Tibial nerve (tissue), 4 donors: ENCODE data around the gene ITGAV. TPM values are rescaled to one million over a fixed set of nuclear protein-coding genes. Genes with fewer than 3 reads are reported as not detected.

ENCODE experiments used
- DNase-seq, 2 donors: peaks; one replicate each; pipeline ENCODE4 v3.0.0-alpha.2; 2019; ENCODE audit warnings: low spot score in 2 of 2
- H3K27ac ChIP-seq, 4 donors: fragments of 200-600 bp; sonication (generic) in 3 of 4; one replicate each; pipeline ENCODE4 v1.5.1; 2017 to 2019; ENCODE audit warnings: mild to moderate bottlenecking in 1 of 4
- H3K27me3 ChIP-seq, 2 donors: fragments of 200-600 bp; sonication (generic) in 1 of 2; one replicate each; pipeline versions ENCODE4 v1.5.1 to v1.6.0; 2017 to 2019
- H3K36me3 ChIP-seq, 3 donors: fragments of 200-600 bp; sonication (generic); one replicate each; pipeline ENCODE4 v1.5.1; 2018 to 2019
- H3K4me1 ChIP-seq, 4 donors: fragments of 200-600 bp; sonication (generic) in 3 of 4; one replicate each; pipeline ENCODE4 v1.5.1; 2017 to 2019
- H3K4me3 ChIP-seq, 4 donors: fragments of 200-600 bp; sonication (generic) in 3 of 4; one replicate each; pipeline ENCODE4 v1.5.1; 2017 to 2019; ENCODE audit warnings: mild to moderate bottlenecking in 1 of 4, moderate library complexity in 1 of 4
- H3K9me3 ChIP-seq, 4 donors: fragments of 200-600 bp; sonication (generic) in 3 of 4; one replicate each; pipeline ENCODE4 v1.5.1; 2017 to 2019
- EP300 ChIP-seq, 2 donors: sonication (generic); formaldehyde crosslinking; IDR thresholded peaks; one replicate each; pipeline ENCODE4 v1.6.1; 2017; ENCODE audit warnings: antibody characterized with exemption in 2 of 2, mild to moderate bottlenecking in 1 of 2
- POLR2A ChIP-seq, 2 donors: fragments of 450-650 bp; IDR thresholded peaks; one replicate each; pipeline ENCODE4 v1.6.1; 2017; ENCODE audit warnings: antibody characterized with exemption in 2 of 2, mild to moderate bottlenecking in 2 of 2, moderate library complexity in 2 of 2
- WGBS, 2 donors: methylation state at CpG; one replicate each; pipeline ENCODE4 v1.1.5; 2018; 5-methylcytosine and 5-hydroxymethylcytosine counted together
- total RNA-seq, 4 donors: library from RNA; depleted of rRNA; stranded (reverse); fragments of >200 nt; gene quantifications; one replicate each; pipeline ENCODE4 v1.1.0, GENCODE V29; 2016
- TF ChIP-seq, protein P1 (sequence below), 5 experiments: fragments of 200-600 bp in 3 of 5; fragments of 450-650 bp in 2 of 5; sonication (generic) in 3 of 5; IDR thresholded peaks; one replicate each; pipeline ENCODE4 v1.5.1; 2016 to 2019; ENCODE audit warnings: antibody characterized with exemption in 5 of 5, mild to moderate bottlenecking in 3 of 5, moderate library complexity in 2 of 5

The ITGAV gene
- total RNA-seq, 4 donors from 2014 or later = 97.1 to 114 (median 100) TPM

GRCh38 chr2:186573531-186573930 lies 16.3 kb upstream of the ITGAV start:
- H3K36me3 ChIP-seq = no peaks in the 10 kb centered on the region
- H3K4me3 ChIP-seq = no peak overlapping the region
- peaks cover 0 to 15% (median 2%) of the 10 kb centered on the region in 4 donors for H3K4me1 ChIP-seq
- TF ChIP-seq POLR2A (IDR thresholded peaks at IDR 0.05) = no peak
- TF ChIP-seq EP300 (IDR thresholded peaks at IDR 0.05) = no peak
- TF ChIP-seq, protein P1, sequence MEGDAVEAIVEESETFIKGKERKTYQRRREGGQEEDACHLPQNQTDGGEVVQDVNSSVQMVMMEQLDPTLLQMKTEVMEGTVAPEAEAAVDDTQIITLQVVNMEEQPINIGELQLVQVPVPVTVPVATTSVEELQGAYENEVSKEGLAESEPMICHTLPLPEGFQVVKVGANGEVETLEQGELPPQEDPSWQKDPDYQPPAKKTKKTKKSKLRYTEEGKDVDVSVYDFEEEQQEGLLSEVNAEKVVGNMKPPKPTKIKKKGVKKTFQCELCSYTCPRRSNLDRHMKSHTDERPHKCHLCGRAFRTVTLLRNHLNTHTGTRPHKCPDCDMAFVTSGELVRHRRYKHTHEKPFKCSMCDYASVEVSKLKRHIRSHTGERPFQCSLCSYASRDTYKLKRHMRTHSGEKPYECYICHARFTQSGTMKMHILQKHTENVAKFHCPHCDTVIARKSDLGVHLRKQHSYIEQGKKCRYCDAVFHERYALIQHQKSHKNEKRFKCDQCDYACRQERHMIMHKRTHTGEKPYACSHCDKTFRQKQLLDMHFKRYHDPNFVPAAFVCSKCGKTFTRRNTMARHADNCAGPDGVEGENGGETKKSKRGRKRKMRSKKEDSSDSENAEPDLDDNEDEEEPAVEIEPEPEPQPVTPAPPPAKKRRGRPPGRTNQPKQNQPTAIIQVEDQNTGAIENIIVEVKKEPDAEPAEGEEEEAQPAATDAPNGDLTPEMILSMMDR (IDR thresholded peaks at IDR 0.05) = no peak
- no peaks in the 10 kb centered on the region for H3K9me3 ChIP-seq
- H3K27me3 ChIP-seq = no peaks in the 10 kb centered on the region
- no peak overlapping the region for H3K27ac ChIP-seq
- DNase-seq = no peak
- WGBS, 2 donors = 80 to 86% methylated on average over 3 of the region's 3 CpGs

GRCh38 chr2:186575302-186575701 lies 14.6 kb upstream of the ITGAV start:
- H3K36me3 ChIP-seq = no peaks in the 10 kb centered on the region
- peaks cover 0 to 15% (median 2%) of the 10 kb centered on the region in 4 donors for H3K4me1 ChIP-seq
- peak in 1 of 2 donors; percentile 23 for DNase-seq
- H3K9me3 ChIP-seq = no peaks in the 10 kb centered on the region
- peak in 1 of 2 donors; percentile 68 for TF ChIP-seq EP300 (IDR thresholded peaks at IDR 0.05)
- TF ChIP-seq, protein P1 (IDR thresholded peaks at IDR 0.05) = no peak
- TF ChIP-seq POLR2A (IDR thresholded peaks at IDR 0.05) = no peak
- no peak overlapping the region for H3K4me3 ChIP-seq
- H3K27ac ChIP-seq = peak overlapping the region in 1 of 4 donors; percentile 0
- no peaks in the 10 kb centered on the region for H3K27me3 ChIP-seq
- WGBS, 2 donors = 0 to 2% methylated on average over 1 of the region's 1 CpG

DNA sequence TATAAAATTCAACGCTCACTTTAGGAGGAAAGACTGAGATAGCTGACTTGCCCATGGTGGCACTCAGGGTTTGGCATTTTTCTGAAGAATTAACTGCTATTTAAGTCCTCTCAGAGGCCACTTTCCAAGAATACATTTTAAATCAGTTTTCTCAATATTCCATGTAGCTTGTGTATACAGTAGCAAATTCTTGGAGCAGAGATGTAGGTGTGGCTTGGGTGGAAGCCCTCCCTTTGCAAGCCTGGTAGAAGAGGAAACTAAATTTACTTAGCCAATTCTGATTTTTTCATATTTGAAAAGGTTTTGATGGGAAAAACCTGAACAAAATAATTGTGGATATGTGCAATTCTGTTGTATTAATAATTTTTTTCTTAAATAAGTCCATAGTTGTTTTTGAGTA lies 14.0 kb upstream of the ITGAV start:
- WGBS, 2 donors = 88 to 94% methylated on average over 1 of the region's 1 CpG
- no peak overlapping the region for H3K4me3 ChIP-seq
- TF ChIP-seq EP300 (IDR thresholded peaks at IDR 0.05) (no peak), POLR2A (IDR thresholded peaks at IDR 0.05) (no peak)
- TF ChIP-seq, protein P1 (IDR thresholded peaks at IDR 0.05) = no peak
- H3K27me3 ChIP-seq = no peaks in the 10 kb centered on the region
- peaks cover 0 to 15% (median 2%) of the 10 kb centered on the region in 4 donors for H3K4me1 ChIP-seq
- no peaks in the 10 kb centered on the region for H3K9me3 ChIP-seq
- H3K27ac ChIP-seq = peak overlapping the region in 1 of 4 donors; percentile 0
- H3K36me3 ChIP-seq = no peaks in the 10 kb centered on the region
- DNase-seq = no peak

DNA sequence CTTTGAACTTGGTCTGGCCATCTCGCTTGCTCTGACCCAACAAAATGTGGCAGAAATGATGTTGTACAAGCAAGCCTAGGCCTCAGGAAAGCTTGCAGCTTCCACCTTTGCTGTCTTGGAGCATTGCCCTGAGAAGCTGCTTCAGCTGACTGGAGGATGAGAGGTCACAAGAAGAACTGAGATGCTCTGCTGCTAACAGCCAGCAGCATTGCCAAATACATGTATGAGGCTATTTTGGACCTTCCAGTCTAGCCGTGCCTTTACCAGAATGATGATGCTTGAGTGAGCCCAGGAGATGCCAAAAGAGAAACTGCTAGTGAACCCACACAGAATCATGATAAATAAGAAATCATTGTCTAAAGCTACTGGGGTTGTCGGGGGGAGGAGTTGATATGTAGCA lies 13.2 kb upstream of the ITGAV start:
- H3K27ac ChIP-seq = no peak overlapping the region

DNA sequence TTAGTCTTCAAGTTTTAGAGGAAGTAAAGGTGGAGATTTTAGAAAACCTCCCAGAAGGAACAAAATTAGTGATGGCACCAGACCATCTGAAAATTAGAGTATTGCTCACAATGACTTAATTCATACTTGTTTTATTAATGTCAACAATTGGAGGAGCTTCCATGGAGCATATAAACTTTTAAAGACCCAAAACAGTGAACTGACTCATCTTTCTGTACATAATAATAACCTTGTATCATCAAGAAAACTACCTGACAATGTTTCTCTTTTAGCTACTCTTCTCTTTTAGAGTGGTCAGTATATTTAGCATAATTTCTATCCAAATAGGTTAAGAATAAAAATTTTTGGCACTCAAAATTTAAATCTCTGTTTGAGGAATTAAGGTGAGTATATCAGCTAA lies 7.2 kb upstream of the ITGAV start:
- DNase-seq = no peak
- no peaks in the 10 kb centered on the region for H3K36me3 ChIP-seq
- H3K27me3 ChIP-seq = no peaks in the 10 kb centered on the region
- H3K27ac ChIP-seq = no peak overlapping the region
- H3K4me1 ChIP-seq = no peaks in the 10 kb centered on the region
- TF ChIP-seq EP300 (IDR thresholded peaks at IDR 0.05) (no peak), POLR2A (IDR thresholded peaks at IDR 0.05) (no peak)
- TF ChIP-seq, protein P1 (IDR thresholded peaks at IDR 0.05) = no peak
- no peaks in the 10 kb centered on the region for H3K9me3 ChIP-seq
- no peak overlapping the region for H3K4me3 ChIP-seq

More for the DNA sequence above, 13.2 kb upstream of the ITGAV start:
- no peak for DNase-seq
- peaks cover 0 to 15% (median 2%) of the 10 kb centered on the region in 4 donors for H3K4me1 ChIP-seq
- 63 to 84% methylated on average over 3 of the region's 3 CpGs for WGBS, 2 donors
- TF ChIP-seq POLR2A (IDR thresholded peaks at IDR 0.05) (no peak), EP300 (IDR thresholded peaks at IDR 0.05) (no peak)
- TF ChIP-seq, protein P1 (IDR thresholded peaks at IDR 0.05) = no peak
- H3K27me3 ChIP-seq = no peaks in the 10 kb centered on the region
- no peaks in the 10 kb centered on the region for H3K9me3 ChIP-seq
- H3K36me3 ChIP-seq = no peaks in the 10 kb centered on the region
- H3K4me3 ChIP-seq = no peak overlapping the region
